IPS-20b (cell line): ENCODE measurements around the gene CD79B.
"Not testable (repeated sequence)": the region's sequence is repeated elsewhere in the genome, so short reads cannot be mapped to it uniquely, and the experiment has no call there.

Source experiments
- H3K27ac ChIP-seq: one replicate; pipeline ENCODE4 v1.5.1; 2013; ENCODE audit warnings: low read length
- H3K27me3 ChIP-seq: 2 replicates; pipeline ENCODE4 v1.6.1; 2013; ENCODE audit warnings: mild to moderate bottlenecking, low read length, inconsistent platforms; ENCODE audit not compliant: insufficient read depth
- H3K36me3 ChIP-seq: 2 replicates; pipeline ENCODE4 v1.6.1; 2013; ENCODE audit warnings: low read depth, mild to moderate bottlenecking, inconsistent platforms, low read length, moderate library complexity; ENCODE audit not compliant: insufficient read depth
- H3K4me1 ChIP-seq: 2 replicates; pipeline ENCODE4 v1.6.1; 2013; ENCODE audit warnings: mild to moderate bottlenecking, control low read depth, inconsistent platforms, low read length, moderate library complexity; ENCODE audit not compliant: insufficient read depth
- H3K4me3 ChIP-seq: 2 replicates; pipeline ENCODE4 v1.5.1; 2013; ENCODE audit warnings: mild to moderate bottlenecking, low read length, inconsistent platforms
- H3K9ac ChIP-seq: 2 replicates; pipeline ENCODE4 v1.6.1; 2013; ENCODE audit warnings: low read depth, mild to moderate bottlenecking, inconsistent platforms, low read length, moderate library complexity
- H3K9me3 ChIP-seq: 2 replicates; pipeline ENCODE4 v1.6.1; 2013; ENCODE audit warnings: mild to moderate bottlenecking, low read depth, low read length, inconsistent platforms; ENCODE audit not compliant: insufficient read depth

The CD79B gene

DNA sequence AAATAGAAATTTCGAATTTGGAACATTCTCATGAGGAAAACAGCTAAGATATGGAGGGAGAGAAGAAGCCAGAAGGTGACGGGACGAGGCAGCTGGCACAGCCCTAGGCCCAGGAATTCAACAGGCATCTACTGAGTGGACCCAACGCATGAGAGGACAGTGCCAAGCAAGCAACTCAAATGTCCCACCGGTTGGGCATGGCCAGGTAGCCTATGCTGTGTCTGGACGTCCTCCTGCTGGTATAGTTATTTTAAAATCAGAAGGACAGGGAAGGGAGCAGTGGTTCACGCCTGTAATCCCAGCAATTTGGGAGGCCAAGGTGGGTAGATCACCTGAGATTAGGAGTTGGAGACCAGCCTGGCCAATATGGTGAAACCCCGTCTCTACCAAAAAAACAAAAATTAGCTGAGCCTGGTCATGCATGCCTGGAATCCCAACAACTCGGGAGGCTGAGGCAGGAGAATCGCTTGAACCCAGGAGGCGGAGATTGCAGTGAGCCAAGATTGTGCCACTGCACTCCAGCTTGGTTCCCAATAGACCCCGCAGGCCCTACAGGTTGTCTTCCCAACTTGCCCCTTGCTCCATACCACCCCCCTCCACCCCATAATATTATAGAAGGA lies 15.5 kb downstream of the CD79B start:
- Histone ChIP-seq H3K9ac (no peak overlapping the region), H3K9me3 (no peaks in the 10 kb centered on the region), H3K4me3 (no peak overlapping the region), H3K27me3 (no peaks in the 10 kb centered on the region; the same call in 1 of the 2 replicates), H3K27ac (no peak overlapping the region), H3K36me3 (no peaks in the 10 kb centered on the region), H3K4me1 (peaks cover 4% of the 10 kb centered on the region; the same call in 1 of the 2 replicates)

DNA sequence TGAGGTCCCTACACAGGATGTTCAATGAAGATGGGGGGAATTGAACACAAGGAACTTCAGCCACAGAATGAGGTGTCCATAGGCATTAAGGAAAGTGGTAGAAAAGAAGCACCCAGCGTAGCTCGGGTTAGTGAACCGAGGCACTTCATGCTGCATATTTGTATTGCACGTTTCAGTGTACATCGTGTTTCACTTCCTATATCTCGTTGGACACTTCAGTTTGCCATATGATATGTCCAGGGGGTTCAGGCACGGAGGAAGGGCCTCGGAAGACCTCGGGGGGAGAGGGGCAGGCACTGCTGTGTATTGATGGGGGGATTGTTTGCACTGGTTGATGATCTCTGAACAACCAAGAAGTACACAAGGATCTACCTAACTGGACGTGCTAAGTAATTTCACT lies 16.4 kb downstream of the CD79B start:
- H3K27me3 ChIP-seq, H3K9ac ChIP-seq, H3K9me3 ChIP-seq, H3K4me1 ChIP-seq, H3K27ac ChIP-seq, H3K4me3 ChIP-seq, H3K36me3 ChIP-seq: not testable (repeated sequence)

DNA sequence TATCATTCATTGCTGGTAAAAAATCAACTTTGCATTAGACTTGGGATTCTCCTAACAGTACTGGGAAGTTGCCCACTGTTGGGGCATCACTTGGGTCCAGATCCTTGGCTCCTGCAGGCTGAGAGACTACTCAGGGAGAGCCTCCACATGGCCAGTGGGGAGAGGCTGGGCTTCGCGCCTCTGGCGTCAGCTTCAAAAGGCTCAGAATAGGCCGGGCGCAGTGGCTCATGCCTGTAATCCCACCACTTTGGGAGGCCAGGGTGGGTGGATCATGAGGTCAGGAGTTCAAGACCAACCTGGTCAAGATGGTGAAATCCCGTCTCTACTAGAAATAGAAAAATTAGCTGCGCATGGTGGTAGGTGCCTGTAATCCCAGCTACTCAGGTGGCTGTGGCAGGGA lies 17.7 kb downstream of the CD79B start:
- no peak overlapping the region for H3K9ac ChIP-seq
- peaks cover 4% of the 10 kb centered on the region; the same call in 1 of the 2 replicates for H3K4me1 ChIP-seq
- no peak overlapping the region for H3K4me3 ChIP-seq
- H3K36me3 ChIP-seq: no peaks in the 10 kb centered on the region
- H3K9me3 ChIP-seq: no peaks in the 10 kb centered on the region
- no peaks in the 10 kb centered on the region; the same call in 1 of the 2 replicates for H3K27me3 ChIP-seq
- H3K27ac ChIP-seq: no peak overlapping the region

DNA sequence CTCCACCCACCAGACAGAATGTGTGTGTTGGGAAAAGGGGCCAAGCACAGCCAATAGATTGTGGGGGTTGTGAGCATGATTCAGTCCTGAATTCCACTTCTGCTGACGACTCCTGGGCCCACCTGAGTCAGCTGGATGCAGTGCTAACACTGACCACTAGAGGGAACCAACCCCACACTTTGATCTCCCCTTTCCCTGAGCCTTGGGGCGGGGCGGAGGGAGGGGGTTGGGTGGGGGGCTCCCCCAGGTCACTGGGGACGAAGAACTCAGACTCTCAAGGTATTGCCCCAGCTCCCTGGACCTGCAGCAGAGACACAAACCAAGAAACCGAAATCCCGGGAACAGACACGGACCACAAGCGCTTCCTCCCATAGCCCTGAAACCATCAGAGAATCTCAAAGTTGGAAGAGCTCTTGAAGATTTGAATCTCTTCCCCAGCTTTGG lies 20.5 kb downstream of the CD79B start:
- no peaks in the 10 kb centered on the region for H3K36me3 ChIP-seq
- no peak overlapping the region for H3K9ac ChIP-seq
- no peak overlapping the region for H3K4me3 ChIP-seq
- H3K4me1 ChIP-seq: peaks cover 3% of the 10 kb centered on the region; the same call in 1 of the 2 replicates
- H3K27me3 ChIP-seq: no peaks in the 10 kb centered on the region; the same call in 1 of the 2 replicates
- no peak overlapping the region for H3K27ac ChIP-seq
- no peaks in the 10 kb centered on the region for H3K9me3 ChIP-seq

DNA sequence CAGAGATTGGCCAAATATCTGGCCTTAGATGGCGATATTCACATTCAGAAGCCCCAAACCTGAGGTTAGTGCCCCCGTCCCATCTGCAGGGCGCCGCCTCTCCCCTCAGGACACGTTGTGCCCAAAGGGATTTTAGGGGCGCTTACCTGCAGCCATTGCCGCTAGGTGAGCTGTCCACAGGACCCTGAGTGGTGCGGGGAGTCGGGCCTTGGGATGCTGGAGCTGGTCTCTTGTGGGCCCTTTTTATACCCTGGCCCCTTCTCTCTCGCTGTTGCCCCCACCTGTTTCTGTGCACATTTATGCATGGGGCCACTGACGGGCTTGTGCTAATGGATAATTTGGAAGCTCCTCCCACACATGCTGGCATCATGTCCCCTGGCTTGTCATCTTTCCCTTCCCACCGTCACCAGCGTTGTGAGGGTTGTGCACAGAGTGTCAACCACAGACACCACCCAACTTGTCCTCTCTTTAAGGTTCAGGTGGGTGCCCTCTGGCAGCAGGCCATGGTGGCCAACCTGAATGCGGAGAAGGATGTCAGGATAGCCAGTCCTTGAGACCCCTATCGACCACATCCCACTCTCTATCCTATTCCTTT lies 21.0 kb downstream of the CD79B start, which contains the start of gene CSHL1:
Gene CSHL1 (minus strand): TSS at position 218 of the 595 bp plus-strand sequence. CDS start 62 bp downstream, at position 156.
- H3K4me3 ChIP-seq: no peak within 1 kb of the TSS

DNA sequence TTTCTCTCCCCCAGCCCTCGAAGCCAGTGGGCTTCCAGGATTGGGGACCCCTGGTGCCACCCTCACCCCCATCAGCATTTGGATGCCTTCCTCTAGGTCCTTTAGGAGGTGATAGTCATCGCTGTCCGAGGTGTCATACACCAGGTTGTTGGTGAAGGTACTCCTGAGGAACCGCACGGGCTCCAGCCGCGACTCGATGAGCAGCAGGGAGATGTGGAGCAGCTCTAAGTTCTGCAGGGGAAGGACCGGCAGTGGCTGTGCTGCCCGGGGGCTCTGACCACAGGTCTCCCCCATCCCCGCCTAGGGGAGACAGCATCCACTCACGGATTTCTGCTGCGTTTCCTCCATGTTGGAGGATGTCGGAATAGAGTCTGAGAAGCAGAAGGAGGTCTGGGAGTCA lies 22.0 kb downstream of the CD79B start:
- H3K27me3 ChIP-seq: no peaks in the 10 kb centered on the region; the same call in 1 of the 2 replicates
- H3K36me3 ChIP-seq: no peaks in the 10 kb centered on the region
- no peaks in the 10 kb centered on the region for H3K9me3 ChIP-seq
- no peak overlapping the region for H3K4me3 ChIP-seq
- H3K9ac ChIP-seq: no peak overlapping the region
- no peak overlapping the region for H3K27ac ChIP-seq
- peaks cover 3% of the 10 kb centered on the region; the same call in 1 of the 2 replicates for H3K4me1 ChIP-seq

More for the DNA sequence above, 21.0 kb downstream of the CD79B start, which contains the start of gene CSHL1:
- no peaks in the 10 kb centered on the region for H3K9me3 ChIP-seq
- H3K9ac ChIP-seq: no peak within 1 kb of the TSS
- no peak within 1 kb of the TSS for H3K27ac ChIP-seq
- H3K36me3 ChIP-seq: no peaks in the 10 kb centered on the region
- H3K4me1 ChIP-seq: peaks cover 3% of the 10 kb centered on the region; the same call in 1 of the 2 replicates
- no peaks in the 10 kb centered on the region; the same call in 1 of the 2 replicates for H3K27me3 ChIP-seq

DNA sequence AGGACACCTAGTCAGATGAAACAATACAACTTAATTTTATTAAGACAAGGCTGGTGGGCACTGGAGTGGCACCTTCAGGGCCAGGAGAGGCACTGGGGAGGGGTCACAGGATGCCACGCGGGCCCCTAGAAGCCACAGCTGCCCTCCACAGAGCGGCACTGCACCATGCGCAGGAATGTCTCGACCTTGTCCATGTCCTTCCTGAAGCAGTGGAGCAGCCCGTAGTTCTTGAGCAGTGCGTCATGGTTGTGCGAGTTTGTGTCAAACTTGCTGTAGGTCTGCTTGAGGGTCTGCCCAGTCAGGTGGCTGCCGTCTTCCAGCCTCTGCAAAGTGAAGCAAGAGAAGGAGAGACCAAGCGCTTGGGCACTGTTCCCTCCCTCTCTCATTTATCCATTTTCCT lies 22.5 kb downstream of the CD79B start:
- H3K36me3 ChIP-seq, H3K9me3 ChIP-seq, H3K27me3 ChIP-seq, H3K27ac ChIP-seq, H3K4me1 ChIP-seq, H3K4me3 ChIP-seq, H3K9ac ChIP-seq: not testable (repeated sequence)

DNA sequence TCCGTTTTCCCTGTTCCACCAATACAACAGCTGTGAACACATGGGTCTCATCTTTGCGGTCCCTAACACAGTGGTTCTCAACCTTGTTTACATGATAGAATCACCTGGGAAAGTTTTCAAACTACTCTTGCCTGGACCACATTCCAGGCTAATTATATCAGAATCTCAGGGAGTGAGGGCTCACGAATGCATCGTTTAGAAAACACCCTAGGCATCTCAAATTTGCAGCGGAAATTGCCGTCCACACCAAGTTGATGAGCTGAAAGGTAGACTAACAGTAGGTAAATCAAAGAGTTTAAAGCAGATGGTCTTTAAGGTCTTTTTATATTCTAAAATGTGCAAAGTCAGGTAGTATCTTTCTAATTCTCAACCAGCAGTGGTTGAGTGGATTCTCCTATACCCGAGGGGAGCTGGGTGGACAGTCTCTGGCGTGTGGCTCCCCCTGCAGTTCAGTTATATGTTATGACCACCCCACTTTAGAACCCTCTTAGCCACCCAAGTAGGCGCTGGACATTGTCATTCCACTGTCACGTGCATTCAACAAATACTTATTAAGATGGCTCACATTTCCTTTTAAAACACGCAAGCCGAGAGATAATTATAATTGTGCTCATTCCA lies 24.9 kb downstream of the CD79B start:
- H3K4me3 ChIP-seq, H3K27me3 ChIP-seq, H3K4me1 ChIP-seq, H3K9me3 ChIP-seq, H3K36me3 ChIP-seq, H3K27ac ChIP-seq, H3K9ac ChIP-seq: not testable (repeated sequence)

DNA sequence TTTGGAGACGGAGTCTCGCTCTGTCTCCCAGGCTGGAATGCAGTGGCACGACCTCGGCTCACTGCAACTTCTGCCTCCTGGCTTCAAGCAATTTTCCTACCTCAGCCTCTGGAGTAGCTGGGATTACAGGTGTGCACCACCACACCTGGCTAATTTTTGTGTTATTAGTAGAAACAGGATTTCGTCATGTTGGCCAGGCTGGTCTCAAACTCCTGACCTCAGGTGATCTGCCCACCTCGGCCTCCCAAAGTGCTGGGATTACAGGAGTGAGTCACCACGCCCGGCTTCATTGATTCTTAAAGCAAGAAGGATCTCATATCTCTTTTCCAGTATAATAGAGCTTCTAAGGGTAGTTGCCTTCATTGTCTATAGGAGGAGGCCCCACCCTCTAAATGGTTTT lies 27.3 kb downstream of the CD79B start:
- not testable (repeated sequence) for H3K27me3 ChIP-seq, H3K9me3 ChIP-seq, H3K36me3 ChIP-seq, H3K27ac ChIP-seq, H3K4me1 ChIP-seq, H3K4me3 ChIP-seq, H3K9ac ChIP-seq

DNA sequence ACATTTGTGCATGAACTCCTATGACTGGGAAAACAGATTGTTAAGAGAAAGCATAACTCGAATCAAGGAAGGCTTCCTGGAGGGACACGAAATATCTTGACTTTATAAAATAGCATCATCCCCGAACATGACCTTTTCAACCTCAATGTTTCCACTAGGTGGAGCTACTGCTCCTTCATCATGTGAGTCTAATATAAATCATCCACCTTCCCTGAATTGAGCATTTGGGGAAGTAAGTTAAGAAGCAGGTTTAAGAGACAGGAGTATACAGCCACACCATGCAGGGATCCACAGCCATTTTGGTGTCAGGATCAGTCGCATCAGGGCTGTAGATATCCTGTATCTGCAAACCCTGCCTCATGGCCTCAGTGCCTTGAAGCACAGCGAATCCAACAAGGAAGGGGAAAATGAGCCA lies 28.3 kb downstream of the CD79B start:
- H3K36me3 ChIP-seq, H3K27ac ChIP-seq, H3K9ac ChIP-seq, H3K4me1 ChIP-seq, H3K9me3 ChIP-seq, H3K27me3 ChIP-seq, H3K4me3 ChIP-seq: not testable (repeated sequence)

DNA sequence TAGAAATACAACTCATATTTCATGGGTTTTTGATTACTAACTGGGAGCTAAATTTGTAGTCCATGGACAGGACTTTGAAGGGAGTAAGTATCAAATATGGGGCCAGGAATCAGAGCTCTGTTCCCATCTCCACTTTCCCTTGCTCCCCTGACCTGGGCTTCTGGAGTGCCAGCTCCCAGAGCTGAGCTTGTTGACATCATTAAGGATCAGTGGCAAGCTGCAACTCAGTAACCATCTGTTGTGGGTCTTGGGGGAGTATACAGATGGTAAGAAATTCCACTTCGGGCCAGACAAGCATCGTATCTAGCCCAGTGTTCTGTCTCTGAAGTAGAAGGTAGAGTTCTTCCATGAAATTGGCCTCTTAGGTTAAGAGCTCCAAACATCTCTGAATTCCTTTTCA lies 30.2 kb downstream of the CD79B start:
- H3K27me3 ChIP-seq, H3K36me3 ChIP-seq, H3K27ac ChIP-seq, H3K9ac ChIP-seq, H3K4me1 ChIP-seq, H3K4me3 ChIP-seq, H3K9me3 ChIP-seq: not testable (repeated sequence)
